Activated T-cell treated with anti-CD3 and anti-CD28 coated beads for 48 hours (primary cell): Measurements from ENCODE around the gene TAAR9.
A peak's percentile ranks its signal among the peaks of the same experiment; 100 is the strongest.
"Not testable (repeated sequence)": the region's sequence is repeated elsewhere in the genome, so short reads cannot be mapped to it uniquely, and the experiment has no call there.

Source experiments
- DNase-seq: peaks from one replicate; pipeline ENCODE4 v3.0.0-alpha.2; 2020; ENCODE audit warnings: low read depth

Gene TAAR9

GRCh38 chr6:132515386-132515785 lies 22.7 kb upstream of the TAAR9 start:
- DNase-seq: no peak

- DNase-seq: no peak
Measured at GRCh38 chr6:132520953-132521352, 17.1 kb upstream of the TAAR9 start.

GRCh38 chr6:132524646-132525045 lies 13.4 kb upstream of the TAAR9 start:
- no peak for DNase-seq

- DNase-seq: no peak
Measured at GRCh38 chr6:132525866-132526265, 12.2 kb upstream of the TAAR9 start.

GRCh38 chr6:132526461-132526860 lies 11.6 kb upstream of the TAAR9 start:
- DNase-seq: no peak

GRCh38 chr6:132527791-132528190 lies 10.3 kb upstream of the TAAR9 start:
- DNase-seq: no peak

GRCh38 chr6:132530293-132530974 lies 7.6 kb upstream of the TAAR9 start:
- peak; percentile 25 for DNase-seq

- not testable (repeated sequence) for DNase-seq
Measured at GRCh38 chr6:132534546-132534945, 3.5 kb upstream of the TAAR9 start.

GRCh38 chr6:132537145-132537544 lies 932 bp upstream of the TAAR9 start:
- no peak for DNase-seq

- no peak for DNase-seq
Measured at GRCh38 chr6:132544826-132545225, 6.7 kb downstream of the TAAR9 start.

- DNase-seq: no peak
Measured at GRCh38 chr6:132548746-132549463, 10.8 kb downstream of the TAAR9 start.

GRCh38 chr6:132551214-132551613 lies 13.1 kb downstream of the TAAR9 start:
- DNase-seq: no peak

GRCh38 chr6:132552372-132552771 lies 14.3 kb downstream of the TAAR9 start, which contains the start of gene TAAR8:
TAAR8 (plus strand) TSS chr6:132552672; CDS start chr6:132552693, 21 bp downstream.
- DNase-seq: no peak

- not testable (repeated sequence) for DNase-seq
Measured at GRCh38 chr6:132560087-132560486, 22.0 kb downstream of the TAAR9 start.

- DNase-seq: no peak
Measured at GRCh38 chr6:132566404-132566803, 28.3 kb downstream of the TAAR9 start.

GRCh38 chr6:132567566-132567965 lies 29.5 kb downstream of the TAAR9 start:
- no peak for DNase-seq

- no peak for DNase-seq
Measured at GRCh38 chr6:132568611-132569010, 30.5 kb downstream of the TAAR9 start.

- no peak for DNase-seq
Measured at GRCh38 chr6:132569170-132569569, 31.1 kb downstream of the TAAR9 start.

- no peak for DNase-seq
Measured at GRCh38 chr6:132570221-132570777, 32.2 kb downstream of the TAAR9 start, which contains the start of gene TAAR6. TAAR6 (plus strand) TSS chr6:132570322; CDS start chr6:132570322, 0 bp downstream.

GRCh38 chr6:132571774-132572173 lies 33.7 kb downstream of the TAAR9 start:
- DNase-seq: no peak

- no peak for DNase-seq
Measured at GRCh38 chr6:132584698-132585097, 46.6 kb downstream of the TAAR9 start.

GRCh38 chr6:132587424-132587823 lies 49.3 kb downstream of the TAAR9 start:
- no peak for DNase-seq
